Measurements from ENCODE around the gene GABRP.
"Not testable (repeated sequence)": the region's sequence is repeated elsewhere in the genome, so short reads cannot be mapped to it uniquely, and the experiment has no call there.

GABRP gene

DNA sequence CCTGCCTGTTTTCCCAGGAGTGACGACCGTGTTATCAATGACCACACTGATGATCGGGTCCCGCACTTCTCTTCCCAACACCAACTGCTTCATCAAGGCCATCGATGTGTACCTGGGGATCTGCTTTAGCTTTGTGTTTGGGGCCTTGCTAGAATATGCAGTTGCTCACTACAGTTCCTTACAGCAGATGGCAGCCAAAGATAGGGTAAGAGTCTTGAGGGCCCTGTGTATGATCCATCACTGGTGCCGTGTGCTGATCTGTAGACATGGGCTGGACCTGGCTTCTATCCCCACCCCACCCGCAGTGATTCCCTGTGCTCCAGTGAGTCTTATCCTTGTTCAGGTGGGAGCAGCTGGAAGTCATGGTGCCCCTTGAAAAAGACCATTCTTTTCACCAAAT, 26.0 kb downstream of the GABRP start:
- no peak for DNase-seq

DNA sequence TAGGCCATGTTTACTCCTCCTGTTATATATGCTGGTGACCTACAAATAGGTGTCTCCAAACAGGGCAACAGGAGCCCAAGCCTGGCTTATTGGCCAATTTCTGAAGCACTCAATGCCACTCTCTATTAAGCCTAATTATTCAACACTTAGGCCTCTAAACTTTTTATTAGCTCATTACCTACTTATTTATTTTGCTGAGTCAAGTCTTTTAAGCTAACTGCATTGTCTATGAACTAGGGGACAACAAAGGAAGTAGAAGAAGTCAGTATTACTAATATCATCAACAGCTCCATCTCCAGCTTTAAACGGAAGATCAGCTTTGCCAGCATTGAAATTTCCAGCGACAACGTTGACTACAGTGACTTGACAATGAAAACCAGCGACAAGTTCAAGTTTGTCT, 28.2 kb downstream of the GABRP start:
- no peak for DNase-seq

DNA sequence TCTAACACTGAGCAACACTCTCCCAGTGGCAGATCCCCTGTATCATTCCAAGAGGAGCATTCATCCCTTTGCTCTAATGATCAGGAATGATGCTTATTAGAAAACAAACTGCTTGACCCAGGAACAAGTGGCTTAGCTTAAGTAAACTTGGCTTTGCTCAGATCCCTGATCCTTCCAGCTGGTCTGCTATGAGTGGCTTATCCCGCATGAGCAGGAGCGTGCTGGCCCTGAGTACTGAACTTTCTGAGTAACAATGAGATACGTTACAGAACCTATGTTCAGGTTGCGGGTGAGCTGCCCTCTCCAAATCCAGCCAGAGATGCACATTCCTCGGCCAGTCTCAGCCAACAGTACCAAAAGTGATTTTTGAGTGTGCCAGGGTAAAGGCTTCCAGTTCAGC, 29.7 kb downstream of the GABRP start:
- no peak for DNase-seq

DNA sequence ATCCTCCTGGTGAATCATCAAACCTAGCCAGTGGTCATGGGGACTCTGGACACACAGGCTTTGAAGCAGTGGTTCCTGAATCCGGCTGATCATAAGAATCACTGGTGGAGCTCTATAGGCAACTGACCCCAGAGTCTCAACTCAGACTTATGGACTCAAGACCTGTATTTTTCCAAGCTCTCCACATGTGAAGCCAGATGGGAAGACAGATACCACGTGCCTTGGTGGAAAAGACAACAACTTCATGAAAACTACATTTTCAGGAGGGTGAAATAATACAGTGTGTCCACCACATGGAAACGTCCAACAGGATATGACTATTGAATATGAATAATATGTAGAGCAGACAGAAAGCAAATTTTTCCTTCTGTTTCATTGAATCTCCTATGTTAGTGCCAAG, 33.7 kb downstream of the GABRP start:
- DNase-seq: no peak

DNA sequence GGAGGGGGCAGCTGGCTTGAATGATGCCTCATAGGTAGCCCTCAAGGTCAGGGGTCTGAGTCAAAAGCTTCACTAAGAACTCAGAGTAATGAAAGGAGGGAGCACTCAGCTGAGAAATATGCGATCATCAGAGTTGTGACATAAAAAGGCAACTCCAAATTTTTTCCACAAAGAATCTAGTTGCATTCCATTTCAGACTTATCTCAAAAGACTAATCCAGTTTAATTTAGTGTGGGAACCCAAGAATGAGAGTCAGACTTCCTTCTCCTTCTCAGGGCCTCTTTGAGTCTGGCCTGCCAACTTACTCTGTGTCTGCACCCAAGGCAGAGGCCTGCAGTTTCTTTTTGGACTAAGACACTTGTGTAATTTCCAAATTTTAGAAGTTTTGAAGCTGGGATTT, 34.7 kb downstream of the GABRP start:
- no peak for DNase-seq

DNA sequence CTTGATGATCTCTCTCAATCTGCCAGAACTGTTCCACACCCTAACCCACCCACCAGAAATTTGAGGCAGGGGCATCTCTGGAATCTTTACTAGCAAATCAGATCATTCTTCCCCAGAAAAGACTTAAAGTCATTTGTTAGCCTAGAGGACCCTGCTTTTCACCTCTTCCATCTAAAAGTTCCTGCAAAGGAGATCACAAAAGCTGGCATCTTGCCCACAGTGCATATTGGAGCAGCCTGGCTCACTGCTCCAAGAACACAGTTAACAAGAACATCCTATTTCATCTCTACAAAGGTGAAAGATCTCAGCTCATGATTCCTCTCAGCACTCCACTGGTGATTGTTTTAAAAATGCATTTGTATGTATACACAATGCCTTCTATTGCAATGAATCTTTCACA, 36.3 kb downstream of the GABRP start:
- DNase-seq: no peak

DNA sequence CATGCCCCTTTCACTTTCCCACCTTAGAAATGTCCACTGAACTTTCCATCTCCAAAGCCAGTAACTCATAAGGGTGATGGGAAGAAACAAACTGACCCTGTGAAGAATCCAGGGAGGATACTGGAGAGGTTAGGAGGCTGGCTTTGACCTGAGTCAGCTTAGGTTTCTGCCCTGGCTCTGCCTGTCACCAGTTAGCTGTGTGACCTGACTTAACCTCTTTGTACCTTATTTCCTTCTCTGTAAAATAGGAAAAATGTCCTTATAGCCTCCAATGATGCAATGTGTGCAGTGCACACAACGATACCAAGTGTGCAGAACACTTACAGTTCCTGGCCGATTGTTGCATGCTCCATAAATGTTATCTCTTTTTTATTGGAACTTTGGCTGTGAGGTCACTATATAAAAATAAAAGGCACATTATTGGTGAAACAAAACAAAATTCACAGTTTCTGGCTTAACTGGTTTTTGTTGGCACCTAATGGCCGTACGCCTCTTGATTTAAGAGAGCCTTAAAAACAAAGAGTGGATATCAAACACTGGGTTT, 37.8 kb downstream of the GABRP start:
- DNase-seq: no peak

DNA sequence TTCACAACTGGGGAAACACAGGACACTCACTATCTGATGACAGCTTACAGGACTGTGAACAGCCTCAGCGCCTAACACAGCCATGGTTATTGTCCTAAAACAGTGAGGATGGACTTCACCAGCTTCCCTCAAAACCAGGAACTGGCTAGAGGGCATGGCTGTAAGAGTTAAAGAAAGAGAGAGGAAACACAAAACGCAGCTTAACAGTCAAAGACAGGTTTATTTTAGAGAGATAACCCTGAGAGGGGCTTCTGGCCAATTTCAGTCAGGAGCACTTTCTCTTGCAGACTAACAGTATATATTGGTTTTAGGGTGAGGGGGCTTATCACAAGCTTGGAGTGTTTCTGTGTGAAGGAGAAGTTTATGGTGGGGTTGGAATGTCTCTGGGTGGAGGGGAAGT, 42.6 kb downstream of the GABRP start:
- no peak for DNase-seq

DNA sequence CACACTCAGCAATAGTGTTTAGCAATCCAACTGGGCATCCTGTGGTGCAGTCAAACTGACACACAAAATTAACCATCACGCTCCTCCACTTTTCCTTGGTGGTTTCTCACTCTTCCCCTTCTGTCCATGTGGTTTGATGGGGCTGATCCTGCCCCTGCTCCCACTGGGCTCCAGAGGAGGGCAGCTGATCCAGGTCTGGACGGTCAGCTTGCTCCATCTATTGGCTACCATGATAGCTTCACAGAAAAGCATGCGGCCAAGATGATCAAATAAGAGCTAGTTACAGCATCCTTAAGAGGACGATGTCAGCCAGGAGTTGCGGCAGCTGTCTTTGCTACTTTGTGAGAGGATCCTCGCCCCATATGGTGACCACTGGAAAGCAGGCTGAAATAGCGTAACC, 48.7 kb downstream of the GABRP start:
- no peak for DNase-seq

DNA sequence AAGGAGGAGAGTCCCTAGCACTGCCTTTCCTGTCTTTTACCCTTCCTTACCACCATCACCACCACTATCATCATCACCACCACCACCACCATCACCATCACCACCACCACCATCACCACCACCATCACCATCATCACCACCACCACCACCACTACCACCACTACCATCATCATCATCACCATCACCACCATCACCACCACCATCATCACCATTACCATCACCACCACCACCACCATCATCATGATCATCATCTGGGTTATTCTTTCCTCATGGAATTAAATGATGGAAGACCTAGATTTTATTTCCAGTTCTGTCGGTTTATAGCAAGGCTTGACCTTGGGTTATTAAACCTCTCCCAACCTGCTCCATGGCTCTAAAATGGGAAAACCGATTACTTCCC, 50.5 kb downstream of the GABRP start:
- not testable (repeated sequence) for DNase-seq

DNA sequence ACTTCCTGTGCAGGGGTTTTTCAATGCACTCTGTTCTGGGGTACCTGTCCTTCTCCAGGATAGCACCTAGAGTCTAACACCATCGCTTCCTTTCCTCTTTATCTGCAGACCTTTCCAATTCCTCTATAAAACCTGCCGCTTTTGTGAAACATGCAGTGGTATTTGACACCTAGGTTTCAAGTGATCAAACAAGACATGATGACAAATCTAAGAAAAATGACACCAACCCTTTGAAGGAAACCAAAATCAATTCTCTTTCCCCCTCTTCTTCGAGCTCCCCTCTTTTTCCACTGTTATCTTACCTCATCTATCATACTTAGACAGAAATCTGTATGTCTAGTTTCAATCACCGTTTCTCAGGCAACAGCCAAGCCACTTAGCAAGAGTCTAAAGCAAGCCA, 52.7 kb downstream of the GABRP start:
- no peak for DNase-seq

DNA sequence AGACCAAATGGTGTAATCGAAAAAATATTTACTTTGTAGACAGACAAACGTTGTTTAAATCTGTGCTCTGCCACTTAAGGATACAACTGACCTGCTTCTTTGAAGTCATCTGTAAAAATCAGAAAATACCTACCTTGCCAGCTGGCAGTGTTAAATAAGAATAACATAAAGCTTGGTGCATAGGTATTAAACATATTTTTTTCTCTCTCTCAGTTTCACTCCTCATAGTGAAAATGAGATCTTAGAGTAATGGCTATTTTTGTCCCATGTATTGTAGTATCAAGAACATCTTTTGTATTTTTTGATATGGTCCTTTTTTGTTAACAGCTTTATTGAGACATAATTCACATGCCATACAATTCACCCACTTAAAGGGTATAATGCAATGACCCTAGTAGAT, 60.3 kb downstream of the GABRP start:
- no peak for DNase-seq

DNA sequence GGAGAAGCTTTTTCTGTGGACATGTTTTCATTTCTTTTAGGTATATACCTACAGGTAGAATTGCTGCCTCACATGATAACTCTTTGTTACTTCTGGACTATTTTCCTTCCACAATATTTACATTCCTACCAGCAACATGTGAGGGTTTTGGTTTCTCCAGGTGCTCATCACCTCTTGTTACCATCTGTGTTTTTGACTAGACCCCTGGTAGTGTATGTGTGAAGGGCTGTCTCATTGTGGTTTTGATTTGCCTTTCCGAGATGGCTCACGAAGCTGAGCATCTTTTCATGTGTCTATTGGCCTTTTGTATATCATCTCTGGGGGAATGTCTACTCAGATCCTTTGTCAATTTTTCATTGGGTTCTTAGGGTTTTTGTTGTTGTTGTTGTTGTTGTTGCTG, 61.1 kb downstream of the GABRP start:
- DNase-seq: no peak

DNA sequence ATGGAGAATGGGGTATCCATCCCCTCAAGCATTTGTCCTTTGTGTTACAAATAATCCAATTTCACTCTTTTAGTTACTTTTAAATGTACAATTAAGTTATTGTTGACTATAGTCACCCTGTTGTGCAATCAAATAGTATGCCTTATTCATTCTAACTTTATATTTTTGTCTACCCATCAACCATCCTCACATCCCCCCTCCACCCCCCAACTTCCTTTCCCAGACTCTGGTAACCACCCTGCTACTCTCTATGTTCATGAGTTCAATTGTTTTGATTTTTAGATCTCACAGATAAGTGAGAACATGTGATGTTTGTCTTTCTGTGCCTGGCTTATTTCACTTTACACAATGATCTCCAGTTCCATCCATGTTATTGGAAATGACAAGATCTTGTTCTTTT, 62.9 kb downstream of the GABRP start:
- no peak for DNase-seq

DNA sequence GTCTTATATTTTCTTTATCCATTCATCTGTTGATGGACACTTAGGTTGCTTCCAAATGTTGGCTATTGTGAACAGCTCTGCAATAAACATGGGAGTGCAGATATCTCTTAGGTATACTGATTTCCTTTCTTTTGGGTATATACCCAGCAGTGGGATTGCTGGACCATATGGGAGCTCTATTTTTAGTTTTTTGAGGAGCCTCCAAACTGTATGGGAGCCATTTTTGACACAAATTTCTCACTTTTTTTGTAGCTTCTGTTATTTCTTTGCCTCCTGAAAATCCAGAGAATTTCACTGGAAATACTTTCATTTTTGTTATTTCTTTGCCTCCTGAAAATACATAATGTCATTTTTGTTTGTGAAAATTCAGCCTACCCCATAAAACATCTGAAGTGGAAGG, 63.3 kb downstream of the GABRP start:
- no peak for DNase-seq

DNA sequence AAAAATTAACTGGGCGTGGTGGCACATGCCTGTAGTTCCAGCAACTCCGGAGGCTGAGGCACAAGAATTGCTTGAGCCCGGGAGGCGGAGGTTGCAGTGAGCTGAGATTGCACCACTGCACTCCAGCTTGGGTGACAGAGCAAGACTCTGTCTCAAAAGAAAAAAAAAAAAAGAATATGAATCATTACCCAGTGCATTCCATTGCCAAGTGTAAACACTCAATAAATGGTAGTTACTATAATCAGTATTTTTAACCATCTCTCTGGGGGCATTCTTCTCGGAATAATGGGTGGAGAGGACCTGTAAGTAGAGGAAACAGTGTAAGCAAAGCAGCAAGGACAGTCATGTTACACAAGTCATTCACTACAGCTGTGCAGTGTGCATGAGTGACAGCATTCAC, 64.5 kb downstream of the GABRP start:
- DNase-seq: no peak

DNA sequence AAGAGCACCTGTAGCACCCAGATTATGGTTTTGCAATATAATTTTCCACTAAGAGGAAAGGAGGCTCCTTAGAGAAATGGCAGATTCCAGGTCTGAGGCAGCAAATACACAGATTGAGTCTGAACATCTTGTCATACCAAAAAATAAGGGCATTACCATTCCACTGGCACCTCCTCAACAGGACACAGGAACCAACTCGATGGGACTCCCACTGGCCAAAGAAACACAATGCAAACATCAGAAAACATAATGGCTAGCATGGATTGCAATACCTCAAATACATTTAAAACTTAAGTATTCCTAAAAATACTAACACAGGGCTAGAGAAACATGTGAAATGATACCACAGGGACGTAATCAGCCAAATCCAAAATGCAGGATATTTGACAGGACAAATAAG, 65.8 kb downstream of the GABRP start:
- no peak for DNase-seq

DNA sequence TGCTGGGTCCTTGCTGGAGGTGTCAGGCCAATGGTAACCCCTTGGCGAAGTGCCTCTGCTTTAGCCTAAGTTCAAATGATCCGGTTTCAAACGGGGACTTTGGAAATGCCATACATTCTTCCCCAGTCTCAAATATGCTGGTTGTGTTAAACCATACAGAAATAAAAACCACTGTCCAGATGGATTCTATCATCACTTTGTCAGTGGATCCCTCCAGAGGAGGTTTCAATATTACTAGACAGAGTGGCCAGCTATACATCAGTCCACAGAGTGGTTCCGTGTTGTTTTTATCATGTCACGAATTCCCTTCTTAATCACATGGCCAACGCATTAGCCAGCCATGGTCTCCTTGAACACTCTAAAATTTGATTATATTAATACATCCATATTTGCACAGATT, 71.0 kb downstream of the GABRP start:
- no peak for DNase-seq

DNA sequence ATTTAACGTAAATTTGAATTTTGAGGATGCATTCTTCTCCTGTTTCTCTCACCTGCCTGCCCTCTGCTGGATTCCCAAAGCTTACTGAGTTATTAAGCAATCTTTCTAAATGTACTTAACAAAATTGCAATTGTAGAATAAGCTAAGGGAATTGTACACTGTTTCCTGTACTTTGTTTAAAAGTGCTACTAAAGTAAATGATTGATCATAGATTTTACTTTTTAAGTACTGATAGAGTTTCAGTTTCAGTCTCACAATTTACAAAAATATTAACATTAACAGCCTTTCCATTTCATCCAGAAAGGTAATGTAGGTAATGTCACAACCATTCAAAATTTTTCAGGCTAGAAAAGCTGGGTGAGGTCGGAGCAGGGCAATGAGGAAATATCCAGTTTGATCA, 73.5 kb downstream of the GABRP start:
- DNase-seq: no peak

DNA sequence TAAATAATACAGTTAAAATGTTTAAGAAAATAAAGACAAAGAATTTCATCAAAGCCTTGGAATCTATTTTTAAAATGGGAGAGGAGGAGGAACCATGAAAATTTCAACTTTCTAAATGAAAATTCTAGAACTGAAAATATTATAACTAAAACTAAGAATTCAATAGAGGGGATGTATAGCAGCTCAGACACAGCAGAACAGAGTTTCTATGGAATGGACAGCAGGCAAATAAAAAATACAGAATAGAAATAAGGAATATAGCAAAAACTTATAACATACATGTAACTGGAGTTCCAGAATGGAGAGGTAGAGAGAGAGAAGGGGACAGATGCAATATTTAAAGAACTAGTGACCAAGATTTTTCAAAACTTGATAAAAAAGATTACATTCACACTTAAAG, 76.9 kb downstream of the GABRP start:
- no peak for DNase-seq

DNA sequence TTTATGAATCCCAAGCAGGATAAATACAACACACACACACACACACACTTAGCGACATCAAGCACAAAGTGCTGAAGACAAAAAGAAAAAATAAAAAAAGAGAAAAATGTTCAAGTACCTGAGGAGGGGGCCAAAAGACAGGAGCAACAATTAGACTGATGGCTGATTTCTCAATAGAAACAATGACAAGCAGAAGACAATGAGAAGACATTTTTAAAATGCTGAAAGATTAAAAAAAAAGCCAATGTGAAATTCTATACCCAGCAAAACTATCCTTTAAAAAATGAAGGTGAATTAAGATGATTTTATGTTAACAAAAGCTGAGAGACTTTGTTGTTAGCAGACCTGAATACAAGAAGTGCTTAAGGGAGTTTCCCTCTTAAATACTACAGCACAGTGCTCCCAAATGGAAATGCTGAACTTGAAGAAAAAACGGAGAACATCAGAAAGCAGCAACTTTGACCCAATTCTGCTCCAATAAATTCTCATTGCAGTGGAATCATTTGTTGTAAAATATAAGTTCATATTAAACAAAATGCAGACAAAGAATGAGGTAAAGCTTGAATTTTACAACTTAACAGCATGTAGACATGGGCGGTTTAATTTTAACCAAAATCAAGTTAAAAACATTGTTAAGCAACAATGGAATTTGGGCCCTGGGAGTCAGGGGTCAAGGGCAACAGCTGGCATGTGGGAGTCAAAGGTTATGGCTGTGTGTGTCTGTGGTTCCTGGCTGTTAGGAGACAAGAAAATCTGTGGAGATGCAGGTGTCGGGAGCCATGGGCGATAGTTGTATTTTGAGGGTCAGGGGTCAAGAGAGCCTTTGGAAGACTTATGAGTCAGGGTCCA, 77.5 kb downstream of the GABRP start:
- no peak for DNase-seq

DNA sequence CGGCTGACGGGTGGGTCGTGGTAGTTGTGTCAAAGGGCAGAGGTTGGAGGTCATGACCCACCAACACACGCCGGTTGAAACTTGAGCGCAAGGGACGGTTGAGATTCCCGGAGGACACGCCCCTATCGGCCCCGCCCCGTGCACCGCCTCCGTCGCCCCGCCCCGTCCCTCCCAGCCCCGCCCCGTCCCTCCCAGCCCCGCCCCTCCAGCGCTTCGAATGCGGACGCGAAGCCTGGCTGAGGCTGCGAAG, 78.1 kb downstream of the GABRP start:
- no peak for DNase-seq

DNA sequence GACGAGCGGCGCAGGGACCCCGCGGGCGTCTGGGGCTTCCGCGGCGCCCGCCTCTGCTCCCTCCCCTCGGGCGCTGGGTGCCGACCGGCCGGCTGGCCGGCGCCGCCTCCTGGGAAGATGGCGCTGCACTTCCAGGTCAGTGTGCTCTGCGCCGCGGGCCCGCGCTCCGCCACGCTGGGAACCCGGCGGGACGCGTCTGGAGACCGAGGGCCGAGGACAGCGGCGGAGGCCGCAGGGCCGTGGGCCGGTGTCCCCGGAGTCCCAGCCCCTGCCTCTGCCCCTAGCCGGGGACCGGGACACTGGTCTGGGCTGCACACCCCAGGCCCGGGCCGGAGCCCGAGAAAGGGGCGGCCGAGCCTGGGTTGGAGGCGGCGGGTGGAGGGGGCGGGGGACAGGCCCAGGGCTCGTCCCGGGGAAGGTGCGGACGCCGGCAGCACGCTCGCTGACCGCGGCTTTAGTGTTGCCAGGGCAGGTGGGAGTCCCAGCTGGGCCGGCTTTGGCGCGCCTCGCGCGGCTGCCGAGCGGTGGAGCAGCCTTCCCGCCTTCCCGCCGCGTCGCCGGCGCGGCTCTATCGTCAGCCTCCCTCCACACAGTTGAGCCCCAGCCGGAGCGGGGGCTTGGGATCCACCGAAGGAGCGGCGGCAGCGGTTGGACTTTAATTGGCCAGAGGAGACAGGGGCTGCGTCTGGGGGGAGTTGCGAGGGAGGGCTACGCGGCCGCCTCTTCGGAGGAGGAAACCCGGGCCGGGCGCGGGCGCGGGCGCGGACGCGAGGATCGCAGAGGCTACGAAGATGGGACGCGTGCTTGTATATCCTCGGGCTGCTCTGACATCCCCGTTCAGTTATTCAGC, 78.6 kb downstream of the GABRP start, which contains the start of gene RANBP17:
TSS of gene RANBP17 (plus strand) at position 102 of the 850 bp plus-strand sequence.
- no peak for DNase-seq

DNA sequence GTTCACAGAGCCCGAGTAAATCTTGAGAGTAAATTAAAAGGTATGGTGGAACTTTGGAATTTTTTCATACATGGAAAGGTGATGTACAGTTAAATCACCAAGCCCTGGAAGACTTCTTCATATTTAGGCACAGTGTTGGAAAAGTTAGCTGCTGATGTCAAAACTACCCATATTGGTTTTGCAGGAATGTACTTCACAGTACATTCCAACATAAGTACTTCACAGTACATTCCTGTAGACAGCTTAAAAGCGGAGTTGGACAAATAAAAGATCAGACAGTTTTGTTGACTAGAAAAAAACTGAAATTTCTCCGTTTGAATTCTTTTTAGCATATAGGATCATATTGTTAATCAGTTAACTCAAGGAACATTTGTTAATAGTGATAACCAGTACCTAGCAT, 80.1 kb downstream of the GABRP start:
- DNase-seq: no peak

All from activated naive CD4-positive, alpha-beta T cell treated with anti-CD3 and anti-CD28 coated beads, Interleukin-2, amount 50 U/mL, for 16 hours (primary cell).